GM20431 (cell line): Measurements from ENCODE around the gene UNC45B.

ENCODE experiments used
- in situ Hi-C: fragments of 300-500 bp; cut with MseI, MboI; formaldehyde crosslinking; loops from one replicate; pipeline ENCODE4 v1.15.0; 2020; ENCODE audit warnings: low sequenced_read_pairs; ENCODE audit not compliant: unreplicated experiment

The UNC45B gene

DNA sequence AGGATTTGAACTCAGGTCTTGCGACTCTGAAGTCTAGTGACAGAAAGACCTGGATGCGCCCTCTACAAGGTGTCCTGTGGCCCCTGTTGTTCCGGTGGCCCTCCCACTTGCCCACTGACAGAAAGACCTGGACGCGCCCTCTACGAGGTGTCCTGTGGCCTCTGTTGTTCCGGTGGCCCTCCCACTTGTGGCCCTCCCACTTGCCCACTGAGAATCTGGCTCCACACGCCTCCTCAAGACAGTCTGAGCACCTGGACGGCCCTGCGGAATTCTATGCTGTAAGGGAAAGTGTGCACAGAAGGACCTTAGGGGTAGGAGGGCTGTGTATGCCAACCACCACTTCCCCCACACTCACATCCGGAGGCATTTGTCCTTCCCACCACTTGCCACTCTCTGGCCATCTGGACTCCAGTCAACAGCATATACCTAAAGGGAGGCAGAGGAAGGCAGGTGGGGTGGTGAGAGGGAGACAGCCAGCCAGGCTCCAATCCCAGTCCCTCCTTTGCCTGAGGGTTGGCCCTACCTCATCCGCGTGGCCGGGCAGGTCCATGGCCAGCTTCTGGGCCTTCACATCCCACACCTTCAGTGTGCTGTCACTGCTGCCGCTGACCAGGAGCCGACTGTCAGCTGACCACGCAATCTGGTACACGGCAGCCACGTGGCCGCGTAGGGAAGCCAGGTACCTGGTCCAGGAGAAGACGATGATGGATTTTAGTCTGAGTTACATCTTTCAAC is 14.6 kb upstream of the UNC45B start:
- in situ Hi-C loops: loop anchor here (25.0 kb wide), 1 partner anchor 721 kb away; no protein-coding TSS in a partner anchor

DNA sequence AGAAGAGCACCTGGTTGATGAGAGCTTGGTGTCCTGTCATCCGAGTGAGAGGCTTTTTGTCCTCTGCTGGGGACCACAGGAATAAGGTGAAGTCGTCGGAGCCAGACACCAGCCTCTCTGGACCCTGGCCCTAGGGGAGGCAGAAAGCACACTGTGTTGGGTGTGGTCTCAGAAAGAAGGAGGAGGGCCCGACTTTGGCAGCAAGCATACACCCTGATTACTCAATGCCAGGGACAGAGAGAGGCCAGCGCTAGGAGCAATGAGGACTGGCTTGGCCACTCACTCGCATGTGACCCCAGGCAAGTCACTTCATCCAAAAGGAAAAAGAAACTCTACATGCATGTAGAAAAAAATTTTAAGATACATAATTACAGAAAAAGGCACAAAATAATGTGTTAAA is 12.3 kb upstream of the UNC45B start:
- in situ Hi-C loops: loop anchor here (25.0 kb wide), 1 partner anchor 723 kb away; no protein-coding TSS in a partner anchor

DNA sequence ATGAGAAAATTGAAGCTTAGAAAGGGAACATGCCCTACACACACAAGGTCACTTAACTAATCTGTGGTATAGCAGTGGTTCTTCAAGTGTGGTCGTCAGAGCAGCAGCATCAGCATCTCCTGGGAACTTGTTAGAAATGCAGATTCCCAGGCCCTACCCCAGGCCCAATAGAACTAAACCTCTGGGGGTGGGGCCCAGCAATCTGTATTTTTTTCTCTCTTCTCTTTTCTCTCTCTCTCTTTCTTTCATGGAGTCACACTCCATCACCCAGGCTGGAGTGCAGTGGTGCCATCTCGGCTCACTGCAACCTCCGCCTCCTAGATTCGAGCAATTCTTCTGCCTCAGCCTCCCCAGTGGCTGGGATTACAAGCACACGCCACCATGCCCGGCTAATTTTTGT is 9.4 kb upstream of the UNC45B start:
- in situ Hi-C loops: loop anchor here (25.0 kb wide), 1 partner anchor 726 kb away; no protein-coding TSS in a partner anchor

DNA sequence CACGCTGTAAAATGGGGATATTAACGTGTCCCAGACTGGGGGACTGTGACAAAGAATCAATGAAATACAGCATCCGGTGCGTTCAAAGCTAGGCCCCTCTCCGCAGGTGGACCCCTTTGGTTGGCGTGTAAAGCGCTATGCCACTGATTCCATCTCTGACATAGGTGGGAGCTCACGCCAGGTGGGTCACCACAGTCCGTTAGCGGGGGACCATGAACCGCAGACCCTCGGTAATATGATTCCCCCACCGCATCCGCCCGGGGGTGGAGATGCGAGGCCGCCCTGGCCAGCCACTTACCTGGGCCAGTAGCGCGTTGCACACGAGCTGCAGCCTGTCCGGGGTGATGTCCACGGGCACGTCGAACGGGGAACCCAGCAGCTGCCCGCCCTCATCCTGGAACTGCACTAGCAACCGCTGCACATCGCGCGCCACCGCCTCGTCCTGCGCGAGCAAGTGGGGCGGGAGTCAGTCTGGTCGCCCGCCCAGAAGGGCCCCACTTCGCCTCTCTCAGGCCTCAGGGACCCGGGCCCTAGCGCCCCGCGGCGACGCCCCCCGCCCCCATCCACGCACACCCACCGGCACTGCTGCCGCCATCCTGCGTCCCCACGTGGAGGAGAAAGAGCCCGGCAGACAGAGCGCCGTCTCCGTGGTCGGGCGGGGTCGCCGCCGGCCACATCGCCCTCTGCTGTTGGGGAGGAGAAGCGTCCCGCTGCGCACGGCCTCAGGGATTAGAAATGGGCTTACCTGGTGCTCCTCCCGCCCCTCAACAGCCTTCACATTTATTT is 5.7 kb upstream of the UNC45B start, which contains the start of gene NLE1:
Gene NLE1, minus strand, starts transcription at position 623 of the 786 bp plus-strand sequence. Its CDS starts 28 bp downstream, at position 595.
- in situ Hi-C loops: loop anchor here (25.0 kb wide), 1 partner anchor 730 kb away; no protein-coding TSS in a partner anchor

DNA sequence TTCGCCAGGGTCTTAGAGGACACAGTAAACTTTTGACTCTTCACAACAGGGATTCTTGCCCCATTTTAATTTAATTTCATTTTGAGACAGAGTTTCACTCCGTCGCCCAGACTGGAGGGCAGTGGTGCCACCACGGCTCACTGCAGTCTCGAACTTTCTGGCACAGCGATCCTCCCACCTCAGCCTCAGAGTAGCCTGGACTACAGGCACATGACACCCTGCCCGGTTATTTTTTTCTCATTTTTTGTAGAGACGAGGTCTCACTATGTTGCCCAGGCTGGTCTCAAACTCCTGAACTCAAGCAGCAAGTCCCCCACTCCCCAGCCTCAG is 5.2 kb upstream of the UNC45B start:
- in situ Hi-C loops: loop anchor here (25.0 kb wide), 1 partner anchor 730 kb away; no protein-coding TSS in a partner anchor

DNA sequence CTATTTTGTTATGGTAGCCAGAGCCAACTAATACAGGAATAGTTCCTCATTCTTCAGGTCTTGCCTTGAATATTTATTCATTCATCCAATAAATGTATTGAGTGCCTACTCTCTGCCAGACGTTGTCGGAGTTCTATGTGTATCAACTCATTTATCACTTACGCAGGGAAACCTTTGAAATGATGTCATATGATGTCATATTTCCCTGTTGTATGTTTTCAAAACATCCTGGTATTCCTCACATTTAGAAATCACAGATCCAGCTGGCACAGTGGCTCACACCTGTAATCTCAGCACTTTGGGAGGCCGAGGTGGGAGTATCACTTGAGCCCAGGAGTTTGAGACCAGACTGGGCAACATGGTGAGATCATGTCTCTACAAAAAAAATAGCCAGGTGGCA is 2.8 kb upstream of the UNC45B start:
- in situ Hi-C loops: loop anchor here (25.0 kb wide), 1 partner anchor 733 kb away; no protein-coding TSS in a partner anchor

DNA sequence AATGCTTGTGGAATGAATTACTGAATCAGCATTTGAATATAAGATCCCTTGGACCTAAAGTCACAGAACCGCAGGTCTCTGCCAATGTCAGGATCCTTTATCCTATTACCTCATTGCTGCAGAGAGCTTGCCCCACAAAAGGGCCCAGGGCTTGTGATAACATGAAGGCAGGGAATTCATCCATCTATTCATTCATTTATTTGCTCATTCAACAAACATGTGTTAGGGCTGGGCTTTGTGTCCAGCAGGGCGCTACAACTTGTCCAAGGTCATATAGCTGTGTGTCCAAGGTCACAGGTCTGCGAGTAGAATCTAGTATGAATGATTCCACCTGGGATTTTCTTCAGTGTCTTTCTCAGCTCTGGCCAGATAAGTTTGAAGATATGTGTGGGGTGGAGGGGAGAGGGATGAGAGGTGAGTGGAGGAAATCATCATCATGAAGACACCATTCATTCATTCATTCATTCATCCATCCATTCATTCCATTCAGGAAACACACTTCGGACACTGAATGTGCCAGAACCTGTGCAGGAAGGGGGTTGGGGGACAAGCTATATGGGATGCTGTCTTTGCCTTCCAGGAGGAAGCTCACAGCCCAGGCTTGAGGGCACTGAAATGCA is 1.3 kb upstream of the UNC45B start:
- in situ Hi-C loops: loop anchor here (25.0 kb wide), 1 partner anchor 734 kb away; no protein-coding TSS in a partner anchor

DNA sequence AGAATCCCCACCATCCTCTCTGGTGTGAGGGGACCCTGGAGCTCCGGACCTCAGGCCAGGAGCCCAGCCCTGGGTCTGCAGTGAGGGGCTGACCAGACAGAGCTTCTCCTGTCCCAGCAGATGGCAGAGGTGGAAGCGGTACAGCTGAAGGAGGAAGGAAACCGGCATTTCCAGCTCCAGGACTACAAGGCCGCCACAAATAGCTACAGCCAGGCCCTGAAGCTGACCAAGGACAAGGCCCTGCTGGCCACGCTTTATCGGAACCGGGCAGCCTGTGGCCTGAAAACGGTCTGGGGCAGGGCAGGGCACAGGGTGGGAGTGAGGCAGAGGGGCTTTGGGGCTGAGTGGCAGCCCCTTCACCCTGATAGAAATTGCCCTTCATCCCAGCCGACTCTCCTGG is 527 bp downstream of the UNC45B start:
- in situ Hi-C loops: loop anchor here (25.0 kb wide), 1 partner anchor 736 kb away; no protein-coding TSS in a partner anchor

DNA sequence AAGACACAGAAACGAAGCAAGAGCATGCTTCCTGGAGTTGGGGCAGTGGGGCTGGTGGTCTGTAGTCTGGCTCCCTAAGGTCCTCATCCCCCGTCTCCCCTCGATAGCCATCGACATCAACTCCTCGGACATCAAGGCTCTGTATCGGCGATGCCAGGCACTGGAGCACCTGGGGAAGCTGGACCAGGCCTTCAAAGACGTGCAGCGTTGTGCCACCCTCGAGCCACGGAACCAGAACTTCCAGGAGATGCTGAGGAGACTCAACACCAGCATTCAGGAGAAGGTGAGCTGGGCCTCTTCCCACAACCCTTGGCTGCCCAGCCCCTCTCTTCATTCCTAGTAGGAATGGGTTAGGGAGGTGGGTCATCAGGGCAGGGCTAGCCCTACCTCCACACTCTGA is 2.3 kb downstream of the UNC45B start:
- in situ Hi-C loops: loop anchor here (25.0 kb wide), 3 partner anchors 387 to 738 kb away; partner anchors contain the start of genes RASL10B and SLFN12L

DNA sequence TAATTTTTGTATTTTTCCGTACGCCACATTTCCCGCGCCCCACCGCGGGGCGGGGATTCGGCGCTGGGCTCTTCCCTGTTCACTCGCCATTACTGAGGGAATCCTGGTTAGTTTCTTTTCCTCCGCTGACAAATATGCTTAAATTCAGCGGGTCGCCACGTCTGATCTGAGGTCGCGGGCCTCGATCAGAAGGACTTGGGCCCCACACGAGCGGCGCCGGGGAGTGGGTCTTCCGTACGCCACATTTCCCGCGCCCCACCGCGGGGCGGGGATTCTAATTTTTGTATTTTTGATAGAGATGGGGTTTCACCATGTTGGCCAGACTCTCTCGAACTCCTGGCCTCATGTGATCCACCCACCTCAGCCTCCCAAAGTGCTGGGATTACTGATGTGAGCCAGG is 3.5 kb downstream of the UNC45B start:
- in situ Hi-C loops: loop anchor here (25.0 kb wide), 2 partner anchors 386 to 586 kb away; partner anchors contain the start of genes RASL10B and SLFN12L

DNA sequence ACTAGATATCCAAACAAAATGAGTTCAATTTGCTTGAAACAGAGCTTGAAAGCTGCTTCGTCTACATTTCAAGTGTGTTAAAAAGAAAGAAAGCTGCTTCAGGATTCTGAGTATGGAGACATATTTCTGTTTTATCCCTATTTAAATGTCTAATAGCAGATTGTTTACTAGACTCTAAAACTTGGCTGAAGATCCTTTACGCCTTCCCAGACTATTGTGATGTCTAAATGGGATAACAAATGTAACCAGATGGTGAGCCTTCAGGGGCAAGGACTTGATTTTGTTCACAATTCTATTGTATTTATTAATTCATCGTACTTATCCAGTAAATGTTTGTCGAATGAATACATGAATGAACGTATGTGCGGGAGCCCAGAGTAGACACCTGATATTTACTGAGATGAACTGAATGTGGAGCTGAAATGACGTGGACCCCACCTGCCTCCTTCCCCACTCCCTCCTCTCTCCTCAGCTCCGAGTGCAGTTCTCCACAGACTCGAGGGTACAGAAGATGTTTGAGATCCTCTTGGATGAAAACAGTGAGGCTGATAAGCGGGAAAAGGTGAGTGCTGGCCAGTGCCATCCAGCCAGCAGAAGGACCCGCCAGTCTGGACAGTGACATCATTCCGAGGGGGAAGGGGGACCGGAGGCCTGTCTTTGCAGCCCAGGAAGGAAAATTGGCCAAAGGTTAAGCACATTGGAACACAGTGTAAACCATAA is 5.0 kb downstream of the UNC45B start:
- in situ Hi-C loops: loop anchor here (25.0 kb wide), 2 partner anchors 385 to 585 kb away; partner anchors contain the start of genes RASL10B and SLFN12L

DNA sequence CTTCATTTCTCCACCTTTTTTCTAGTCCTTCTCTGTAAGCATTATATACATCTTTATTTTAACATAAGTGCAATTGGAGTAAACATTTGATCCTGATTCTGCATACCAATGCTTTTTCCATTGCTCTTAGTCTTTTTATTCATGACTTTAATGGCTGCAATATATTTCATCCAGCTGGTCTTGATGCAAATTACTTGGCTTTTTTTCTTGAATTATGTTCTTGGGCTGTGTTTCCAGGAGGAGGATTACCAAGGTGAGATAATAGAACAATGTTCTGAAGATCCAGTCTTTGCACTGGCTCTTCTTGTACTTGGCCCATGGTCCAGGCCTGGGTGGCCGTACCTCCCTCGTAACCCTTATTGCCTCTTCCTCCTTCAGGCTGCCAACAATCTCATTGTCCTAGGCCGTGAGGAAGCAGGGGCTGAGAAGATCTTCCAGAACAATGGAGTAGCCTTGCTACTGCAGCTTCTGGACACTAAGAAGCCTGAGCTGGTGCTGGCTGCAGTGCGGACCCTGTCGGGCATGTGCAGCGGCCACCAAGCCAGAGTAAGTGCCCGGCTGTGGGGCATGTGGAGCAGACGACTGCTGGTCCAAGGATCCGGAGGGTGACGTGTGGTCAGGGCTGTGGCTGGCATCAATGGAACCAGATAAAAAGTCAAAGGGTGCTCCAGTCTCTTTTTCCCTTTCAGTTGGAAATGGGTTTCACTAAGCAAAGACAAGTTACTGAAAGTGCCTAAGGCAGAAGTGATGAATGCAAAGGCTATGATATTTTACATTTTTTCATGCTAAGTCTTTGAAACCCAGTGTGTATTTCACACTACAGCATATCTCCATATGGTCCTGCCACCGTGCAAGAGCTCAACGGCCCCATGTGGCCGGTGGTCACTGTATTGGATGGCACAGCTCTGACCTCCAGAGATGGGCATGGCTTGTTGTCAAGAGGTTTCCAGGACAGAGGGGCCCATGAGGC is 6.9 kb downstream of the UNC45B start:
- in situ Hi-C loops: loop anchor here (25.0 kb wide), 2 partner anchors 383 to 583 kb away; partner anchors contain the start of genes RASL10B and SLFN12L

DNA sequence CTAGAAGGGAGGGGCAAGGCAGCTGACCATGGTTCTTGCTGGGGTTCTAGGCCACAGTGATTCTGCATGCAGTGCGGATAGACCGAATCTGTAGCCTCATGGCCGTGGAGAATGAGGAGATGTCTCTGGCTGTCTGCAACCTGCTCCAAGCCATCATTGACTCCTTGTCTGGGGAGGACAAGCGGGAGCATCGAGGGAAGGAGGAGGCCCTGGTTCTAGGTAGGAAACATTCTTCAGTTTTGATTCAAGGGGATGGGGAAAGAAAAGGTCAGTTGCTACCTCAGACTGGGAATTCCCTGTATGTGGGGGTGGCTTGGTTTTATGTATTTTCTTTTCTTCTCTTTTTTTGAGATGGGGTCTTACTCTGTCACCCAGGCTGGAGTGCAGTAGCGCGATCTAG is 7.6 kb downstream of the UNC45B start:
- in situ Hi-C loops: loop anchor here (25.0 kb wide), 2 partner anchors 382 to 582 kb away; partner anchors contain the start of genes RASL10B and SLFN12L

DNA sequence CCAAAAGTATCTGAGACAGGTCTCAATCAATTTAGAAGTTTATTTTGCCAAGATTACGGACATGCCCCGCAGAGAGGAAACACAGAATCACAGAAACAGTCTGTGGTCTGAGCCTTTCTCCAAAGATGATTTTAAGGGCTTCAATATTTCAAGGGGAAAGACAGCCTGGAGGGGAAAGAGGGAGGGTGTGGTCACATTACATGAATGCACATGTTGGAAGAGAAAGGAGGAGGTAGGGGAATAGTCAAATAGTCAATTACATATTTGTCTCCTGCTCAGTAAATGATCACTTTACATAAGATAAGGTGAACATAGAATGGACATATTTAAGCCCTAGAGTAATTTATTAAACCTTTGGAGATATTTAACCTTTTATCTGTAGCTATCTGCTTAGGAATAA is 12.3 kb downstream of the UNC45B start:
- in situ Hi-C loops: loop anchor here (25.0 kb wide), 2 partner anchors 377 to 577 kb away; partner anchors contain the start of genes RASL10B and SLFN12L

DNA sequence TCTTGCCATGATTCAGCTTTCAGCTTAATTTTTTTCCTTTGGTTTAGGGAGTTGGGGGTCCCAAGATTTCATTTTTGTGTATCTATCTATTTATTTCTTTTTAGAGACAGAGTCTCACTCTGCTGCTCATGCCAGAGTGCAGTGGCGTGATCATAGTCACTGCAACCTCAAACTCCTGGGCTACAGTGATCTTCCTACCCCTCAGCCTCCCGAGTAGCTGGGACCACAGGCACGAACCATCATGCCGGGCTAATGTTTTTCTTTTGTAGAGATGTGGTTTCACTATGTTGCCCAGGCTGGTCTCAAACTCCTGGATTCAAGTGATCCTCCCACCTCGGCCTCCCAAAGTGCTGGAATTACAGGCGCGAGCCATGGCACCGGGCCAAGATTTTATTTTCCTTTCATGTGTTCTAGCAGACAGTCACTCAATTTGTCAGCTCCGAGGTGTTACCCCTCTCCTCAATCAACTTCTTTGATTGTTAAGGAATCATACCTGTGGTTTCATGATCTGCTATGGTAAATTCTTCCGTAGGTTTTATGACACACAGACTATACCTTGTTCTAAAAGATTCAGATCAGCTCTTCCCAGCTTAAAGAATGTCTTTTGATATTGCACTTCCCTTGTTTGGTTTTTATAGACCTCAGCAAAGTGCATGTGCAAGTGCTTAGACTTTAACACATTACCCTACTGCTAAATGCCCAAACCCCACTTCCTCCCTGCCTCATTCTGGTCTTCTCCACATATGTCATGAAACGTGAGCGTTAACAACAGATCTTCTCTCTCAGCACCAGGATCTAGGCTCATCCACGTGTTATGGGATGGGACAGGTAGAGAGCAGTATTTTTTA is 13.0 kb downstream of the UNC45B start:
- in situ Hi-C loops: loop anchor here (25.0 kb wide), 2 partner anchors 377 to 577 kb away; partner anchors contain the start of genes RASL10B and SLFN12L

DNA sequence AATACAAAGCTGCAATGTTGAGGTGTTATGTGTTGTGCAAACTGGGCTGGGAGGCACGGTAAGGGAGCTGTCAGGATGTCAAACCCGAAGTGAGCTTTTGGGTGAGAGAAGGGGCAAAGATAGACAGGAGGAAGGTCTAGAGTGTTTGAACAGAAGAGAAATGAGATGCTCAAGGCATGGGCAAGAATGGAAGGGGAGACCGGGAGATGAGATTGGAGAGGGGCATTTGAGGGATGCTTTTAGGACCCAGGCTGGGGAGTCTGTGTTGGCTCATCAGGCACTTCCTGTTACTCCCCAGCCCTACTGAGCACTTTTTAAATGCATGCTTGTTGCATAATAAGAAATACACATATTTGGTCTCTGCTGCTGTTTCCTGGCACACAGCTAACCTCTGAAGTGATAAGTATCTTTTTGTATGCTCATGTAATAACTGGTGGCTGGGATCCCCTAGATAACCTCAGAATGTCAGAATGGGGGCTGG is 13.7 kb downstream of the UNC45B start:
- in situ Hi-C loops: loop anchor here (25.0 kb wide), 2 partner anchors 376 to 576 kb away; partner anchors contain the start of genes RASL10B and SLFN12L

DNA sequence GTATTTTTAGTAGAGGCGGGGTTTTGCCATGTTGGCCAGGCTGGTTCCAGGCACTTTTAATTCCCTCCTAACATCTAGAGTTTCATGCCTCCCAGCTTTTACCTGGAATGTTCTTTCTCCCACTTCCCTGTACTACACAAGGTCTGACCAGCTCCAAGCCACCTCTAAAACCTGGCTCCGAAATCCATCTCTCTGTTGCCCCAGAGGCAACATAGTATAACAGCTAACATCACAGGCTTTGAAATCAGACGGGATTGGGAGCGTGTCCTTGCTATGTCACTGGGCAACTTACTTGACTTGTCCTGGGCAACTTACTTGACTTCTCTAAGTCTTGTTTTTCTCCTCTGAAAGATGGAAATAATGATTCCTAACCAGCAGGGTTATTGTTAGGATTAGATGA is 15.1 kb downstream of the UNC45B start:
- in situ Hi-C loops: loop anchor here (25.0 kb wide), 2 partner anchors 375 to 575 kb away; partner anchors contain the start of genes RASL10B and SLFN12L
